GM20000 (cell line): ENCODE measurements around the gene C20orf141.
A peak's percentile ranks its signal among the peaks of the same experiment; 100 is the strongest.

ENCODE experiments used
- DNase-seq: peaks from one replicate; pipeline ENCODE4 v3.0.0; 2012; ENCODE audit warnings: low spot score
- TF ChIP-seq, protein P1 (sequence below): IDR thresholded peaks from 2 replicates; pipeline ENCODE4 v1.5.1; 2012; ENCODE audit warnings: mild to moderate bottlenecking, control low read depth; ENCODE audit errors: extremely low read depth, missing control alignments

C20orf141 gene

DNA sequence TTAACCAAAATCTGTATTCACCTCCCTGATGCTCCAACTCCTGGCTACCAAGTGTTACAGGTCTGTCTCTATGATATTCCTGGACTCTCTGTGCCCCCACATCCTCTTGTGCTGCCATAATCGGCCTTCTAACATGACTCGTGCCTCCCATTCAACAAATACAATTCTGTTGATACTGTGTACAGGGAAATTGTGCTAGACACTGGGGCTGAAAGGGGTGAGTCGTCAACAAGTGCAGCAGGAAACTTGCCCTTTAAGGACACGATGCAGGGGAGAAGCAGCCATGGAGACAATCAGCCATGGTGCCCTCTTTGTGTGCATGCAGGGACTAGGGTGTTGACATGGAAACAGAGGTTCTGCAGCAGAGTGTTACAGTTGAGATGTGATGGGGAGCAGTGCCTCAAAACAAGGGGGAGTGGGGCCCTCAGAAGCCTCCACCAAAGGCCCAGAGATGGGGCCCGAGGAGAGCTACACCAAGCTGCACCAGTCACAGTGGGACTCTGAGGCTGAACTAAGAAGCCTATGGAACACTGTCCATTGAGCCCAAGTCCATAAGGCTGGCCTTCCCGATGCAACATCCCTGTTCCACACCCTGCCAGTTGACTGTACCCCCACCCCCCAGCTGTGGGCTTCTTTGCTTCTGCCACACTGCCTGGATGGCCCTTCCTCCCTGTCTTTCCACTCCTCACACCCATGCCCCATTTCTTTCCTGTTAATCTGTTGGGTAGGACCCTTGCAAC is 22.6 kb downstream of the C20orf141 start:
- TF ChIP-seq, protein P1, sequence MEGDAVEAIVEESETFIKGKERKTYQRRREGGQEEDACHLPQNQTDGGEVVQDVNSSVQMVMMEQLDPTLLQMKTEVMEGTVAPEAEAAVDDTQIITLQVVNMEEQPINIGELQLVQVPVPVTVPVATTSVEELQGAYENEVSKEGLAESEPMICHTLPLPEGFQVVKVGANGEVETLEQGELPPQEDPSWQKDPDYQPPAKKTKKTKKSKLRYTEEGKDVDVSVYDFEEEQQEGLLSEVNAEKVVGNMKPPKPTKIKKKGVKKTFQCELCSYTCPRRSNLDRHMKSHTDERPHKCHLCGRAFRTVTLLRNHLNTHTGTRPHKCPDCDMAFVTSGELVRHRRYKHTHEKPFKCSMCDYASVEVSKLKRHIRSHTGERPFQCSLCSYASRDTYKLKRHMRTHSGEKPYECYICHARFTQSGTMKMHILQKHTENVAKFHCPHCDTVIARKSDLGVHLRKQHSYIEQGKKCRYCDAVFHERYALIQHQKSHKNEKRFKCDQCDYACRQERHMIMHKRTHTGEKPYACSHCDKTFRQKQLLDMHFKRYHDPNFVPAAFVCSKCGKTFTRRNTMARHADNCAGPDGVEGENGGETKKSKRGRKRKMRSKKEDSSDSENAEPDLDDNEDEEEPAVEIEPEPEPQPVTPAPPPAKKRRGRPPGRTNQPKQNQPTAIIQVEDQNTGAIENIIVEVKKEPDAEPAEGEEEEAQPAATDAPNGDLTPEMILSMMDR, result no peak
- no peak for DNase-seq

DNA sequence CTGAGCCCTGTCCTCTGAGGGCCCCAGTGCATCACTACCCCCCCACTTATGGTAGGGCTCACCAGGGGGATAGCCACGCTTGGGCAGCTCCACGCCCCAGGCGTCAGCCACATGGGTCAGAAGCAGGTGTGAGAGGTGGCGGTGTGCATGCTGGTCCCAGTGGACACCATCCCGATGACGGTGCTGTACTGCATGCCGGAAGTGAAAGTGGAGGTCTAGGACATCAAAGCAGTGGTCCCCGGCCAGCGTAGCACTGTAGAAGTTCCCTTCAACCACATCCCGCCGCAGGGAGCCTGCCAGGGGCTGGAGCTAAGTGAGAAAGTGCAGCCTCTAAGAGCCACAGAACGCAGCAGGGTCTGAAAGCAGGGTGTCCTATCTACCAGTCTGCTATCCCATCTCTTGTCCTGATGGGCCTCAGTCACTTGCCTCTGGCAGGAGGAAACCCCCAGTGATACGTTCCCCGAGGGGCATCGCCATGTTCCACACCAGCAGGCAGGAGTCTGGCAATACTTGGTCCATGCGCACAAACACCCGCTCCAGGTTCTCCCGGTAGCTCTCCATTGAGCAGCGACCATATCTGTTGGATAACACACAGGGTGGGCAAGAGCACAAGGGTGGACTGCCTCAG is 23.5 kb downstream of the C20orf141 start:
- TF ChIP-seq, protein P1, result no peak

DNA sequence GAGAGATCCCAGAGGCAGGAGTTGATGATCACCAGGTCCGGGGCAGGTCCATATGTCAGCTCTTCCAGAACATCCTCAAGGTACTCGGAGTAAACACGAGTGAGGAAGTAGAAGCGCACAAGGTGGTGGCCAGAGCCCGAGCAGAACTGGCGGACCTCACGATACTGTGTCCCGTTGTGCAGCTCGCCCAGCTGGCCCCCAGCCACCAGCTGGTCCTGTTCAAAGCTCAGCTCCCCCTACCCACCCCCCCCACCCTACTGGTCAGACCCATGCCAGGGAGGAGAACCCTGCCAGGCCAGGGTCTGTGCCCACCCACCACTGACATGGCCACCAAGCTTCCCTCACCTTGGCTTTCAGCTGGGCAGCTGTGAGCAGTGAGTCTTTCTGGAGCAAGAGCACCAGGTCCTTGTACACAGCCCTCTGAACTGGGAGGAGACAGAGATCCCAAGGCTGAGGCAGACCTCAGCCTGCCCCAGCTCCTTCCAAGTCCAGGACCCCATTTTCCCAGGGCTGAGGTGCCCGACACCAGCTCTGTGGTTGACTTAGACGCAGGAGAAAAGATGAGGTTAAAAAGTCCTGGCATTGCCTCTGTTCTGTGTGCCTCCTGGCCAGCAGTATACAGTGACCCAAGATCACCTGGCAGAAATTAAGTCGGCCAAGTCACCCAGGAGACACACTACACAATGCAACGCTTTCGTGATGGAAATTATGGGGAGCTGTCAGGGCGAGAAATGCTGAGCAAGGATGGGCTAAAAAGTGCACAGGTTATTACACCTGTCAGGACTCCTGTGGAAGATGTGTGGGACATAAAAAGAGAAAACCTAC is 24.3 kb downstream of the C20orf141 start:
- TF ChIP-seq, protein P1, result no peak
- no peak for DNase-seq

More for the DNA sequence above, 23.5 kb downstream of the C20orf141 start:
- no peak for DNase-seq

DNA sequence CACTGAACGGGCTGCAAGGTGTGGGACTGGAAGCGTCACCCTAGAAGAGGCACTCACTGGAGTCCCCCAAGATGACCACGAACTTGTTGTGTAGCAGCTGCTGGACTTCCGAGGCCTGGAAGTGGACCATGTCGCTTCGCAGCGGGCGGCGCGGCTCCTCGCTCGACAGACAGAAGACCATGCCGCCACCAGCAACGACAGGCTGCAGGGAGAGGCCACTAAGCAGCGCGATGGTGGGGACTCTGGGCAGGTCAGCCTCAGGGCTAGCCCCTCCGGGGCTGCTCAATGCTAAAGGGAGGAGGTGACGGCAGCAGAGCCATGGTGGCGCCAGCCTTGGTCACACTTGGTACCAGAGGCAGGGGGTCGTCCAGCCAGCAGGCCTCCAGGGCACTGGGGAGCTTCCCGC is 24.9 kb downstream of the C20orf141 start:
- no peak for DNase-seq
- TF ChIP-seq, protein P1, result no peak

DNA sequence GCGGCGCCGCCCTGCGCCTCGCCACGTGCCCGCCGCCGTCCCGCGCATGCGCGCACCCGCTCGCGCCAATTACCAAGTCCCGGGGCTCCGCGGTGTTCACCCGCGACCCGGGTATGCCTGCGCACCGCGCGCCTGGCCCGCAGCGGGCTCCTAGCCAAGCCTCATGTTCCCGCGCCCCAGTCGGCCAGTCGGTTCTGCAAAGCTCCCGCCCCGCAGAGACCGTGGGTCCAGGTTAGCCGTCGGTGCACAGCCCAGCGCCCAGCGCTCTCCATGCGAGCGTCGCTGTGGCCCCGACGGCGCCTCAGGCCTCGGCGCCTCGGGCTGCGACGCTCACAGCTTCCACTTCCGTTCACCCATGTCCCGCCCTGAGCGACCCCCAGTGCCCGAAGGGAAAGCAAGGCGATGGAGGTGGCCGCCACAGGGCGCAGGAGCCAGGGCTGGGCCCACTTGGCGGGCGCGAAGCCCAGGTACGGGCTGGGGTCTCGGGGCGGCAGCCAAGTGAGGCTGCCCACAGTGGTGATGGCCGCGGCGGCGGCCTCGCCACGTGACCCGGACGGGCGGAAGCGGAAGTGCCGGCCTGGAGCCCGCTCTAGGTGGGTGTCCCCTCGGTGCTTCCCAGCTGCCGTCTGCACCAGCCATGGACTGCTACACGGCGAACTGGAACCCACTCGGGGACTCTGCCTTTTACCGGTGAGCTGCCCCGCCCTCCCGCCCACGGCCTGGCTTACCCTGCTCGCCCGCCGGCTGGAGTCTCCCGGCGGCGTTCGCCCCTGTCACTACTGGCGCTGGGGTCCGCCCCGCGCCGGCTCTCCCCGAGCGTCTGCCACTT is 25.6 kb downstream of the C20orf141 start, which contains the start of the genes PCED1A and VPS16:
PCED1A (minus strand) TSS at position 518 of the 829 bp plus-strand sequence. CDS start 743 bp downstream, outside the sequence.
VPS16 (plus strand) TSS at position 608 of the 829 bp plus-strand sequence; CDS start at position 638, 30 bp downstream.
- TF ChIP-seq, protein P1, result no peak
- DNase-seq, result peak; percentile 99

DNA sequence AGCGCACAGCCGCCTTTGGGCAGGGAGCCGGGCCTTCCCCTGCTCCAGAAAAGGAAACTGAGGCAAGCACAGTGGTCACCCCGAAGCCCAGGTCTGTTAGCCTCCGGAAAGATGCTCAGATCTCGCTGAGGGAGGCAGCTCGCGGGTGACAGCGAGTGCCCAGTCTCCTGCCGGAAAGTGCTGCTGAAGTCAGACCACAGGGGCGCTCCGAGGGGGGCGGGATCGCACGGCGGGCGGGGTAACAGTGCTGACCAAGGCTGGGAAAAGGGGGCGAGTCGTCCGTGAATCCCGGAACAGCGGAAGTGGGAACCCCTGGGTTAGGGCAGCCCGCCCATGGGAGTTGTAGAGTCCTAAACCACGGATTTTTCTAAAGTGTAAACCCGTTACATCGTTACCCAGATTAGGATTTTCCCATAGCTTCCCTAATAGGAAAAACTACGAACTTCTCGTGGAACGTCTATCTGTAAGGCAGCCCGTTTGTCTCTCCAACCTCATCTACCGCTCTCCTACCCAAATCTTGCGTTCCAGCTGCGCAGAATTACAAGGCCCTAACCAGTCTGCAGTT is 26.3 kb downstream of the C20orf141 start:
- DNase-seq, result peak; percentile 67
- TF ChIP-seq, protein P1, result no peak
